ENCODE measurements around the gene DENND1A.

Gene DENND1A

DNA sequence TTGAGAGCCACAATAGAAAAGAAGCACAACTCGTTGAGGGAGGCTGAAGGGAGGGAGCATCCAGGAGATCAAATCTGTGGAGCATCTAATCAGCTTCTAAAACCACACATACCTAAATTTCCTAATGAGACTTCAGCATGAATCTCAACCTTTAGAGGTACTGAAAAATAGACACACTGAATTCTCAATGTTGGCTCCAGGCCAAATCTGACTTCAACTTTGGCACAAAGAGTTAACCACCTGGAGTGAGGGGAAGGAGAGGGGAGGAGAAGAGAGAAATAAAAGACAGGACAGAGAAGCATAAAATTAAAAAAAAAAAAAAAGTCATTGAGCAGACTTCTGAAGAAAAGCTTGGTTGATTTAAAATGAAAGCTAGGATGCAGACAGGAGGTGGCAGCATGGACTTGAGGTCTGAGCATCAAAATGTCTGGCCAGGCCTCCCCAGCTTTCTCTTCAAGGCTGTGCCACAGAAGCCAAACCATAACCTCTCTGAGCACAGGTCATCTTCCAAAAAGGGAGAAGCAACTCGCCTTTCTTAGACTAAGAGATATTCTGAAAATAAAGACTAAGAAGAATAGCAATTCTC is 205.6 kb downstream of the DENND1A start:
- DNase-seq (ENCODE audit: low spot score): no peak

DNA sequence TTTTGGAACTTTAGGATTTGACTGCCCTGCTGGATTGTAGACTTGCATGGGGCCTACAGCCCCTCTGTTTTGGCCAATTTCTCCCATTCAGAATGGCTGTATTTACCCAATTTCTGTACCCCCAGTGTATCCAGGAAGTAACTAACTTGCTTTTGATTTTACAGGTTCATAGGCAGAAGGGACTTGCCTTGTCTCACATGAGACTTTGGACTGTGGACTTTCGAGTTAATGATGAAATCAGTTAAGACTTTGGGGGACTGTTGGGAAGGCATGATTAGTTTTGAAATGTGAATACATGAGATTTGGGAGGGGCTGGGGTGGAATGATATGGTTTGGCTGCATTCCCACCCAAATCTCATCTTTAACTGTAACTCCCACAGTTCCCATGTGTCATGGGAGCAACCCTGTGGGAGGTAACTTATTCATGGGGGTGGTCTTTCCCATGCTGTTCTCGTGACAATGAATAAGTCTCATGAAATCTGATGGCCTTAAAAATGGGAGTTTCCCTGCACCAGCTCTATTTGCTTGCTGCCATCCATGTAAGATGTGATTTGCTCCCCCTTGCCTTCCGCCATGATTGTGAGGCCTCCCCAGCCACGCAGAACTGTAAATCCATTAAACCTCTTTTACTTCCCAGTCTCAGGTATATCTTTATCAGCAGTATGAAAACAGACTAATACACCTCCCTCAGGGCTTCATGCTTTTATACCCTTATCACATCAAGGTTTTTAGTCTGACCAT is 206.6 kb downstream of the DENND1A start:
- no peak for DNase-seq (ENCODE audit: low spot score)

DNA sequence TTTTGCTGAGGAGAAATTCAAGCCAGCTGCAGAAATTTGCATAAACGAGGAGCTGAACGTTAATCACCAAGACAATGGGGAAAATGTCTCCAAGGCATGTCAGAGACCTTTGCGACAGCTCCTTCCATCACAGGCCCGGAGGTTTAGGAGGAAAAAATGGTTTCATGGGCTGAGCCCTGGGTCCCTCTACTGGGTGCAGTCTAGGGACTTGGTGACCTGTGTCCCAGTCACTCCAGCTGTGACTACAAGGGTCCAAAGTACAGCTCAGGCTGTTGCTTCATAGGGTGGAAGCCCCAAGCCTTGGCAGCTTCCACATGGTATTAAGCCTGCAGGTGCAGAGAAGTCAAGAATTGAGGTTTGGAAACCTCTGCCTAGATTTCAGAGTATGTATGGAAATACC is 207.5 kb downstream of the DENND1A start:
- no peak for DNase-seq (ENCODE audit: low spot score)

DNA sequence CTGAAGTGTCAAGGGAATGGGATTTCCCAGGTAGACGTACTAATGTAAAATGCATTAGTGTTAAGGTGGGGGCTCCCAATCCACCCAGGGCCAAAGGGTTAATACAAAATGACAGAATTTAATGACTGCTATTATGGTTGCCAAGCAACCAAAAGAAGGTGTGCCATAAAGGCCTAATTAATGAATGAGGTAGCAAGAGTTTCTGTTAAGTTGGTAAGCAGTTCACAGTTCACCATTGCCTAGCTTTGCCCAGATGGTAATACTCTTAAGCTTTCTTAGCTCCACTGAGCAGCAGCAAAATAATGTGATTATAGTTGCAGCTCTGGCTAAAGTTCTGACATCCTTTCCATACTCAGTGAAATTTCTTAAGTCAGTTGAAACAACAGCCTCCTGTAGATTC is 211.7 kb downstream of the DENND1A start:
- DNase-seq (ENCODE audit: low spot score): no peak

DNA sequence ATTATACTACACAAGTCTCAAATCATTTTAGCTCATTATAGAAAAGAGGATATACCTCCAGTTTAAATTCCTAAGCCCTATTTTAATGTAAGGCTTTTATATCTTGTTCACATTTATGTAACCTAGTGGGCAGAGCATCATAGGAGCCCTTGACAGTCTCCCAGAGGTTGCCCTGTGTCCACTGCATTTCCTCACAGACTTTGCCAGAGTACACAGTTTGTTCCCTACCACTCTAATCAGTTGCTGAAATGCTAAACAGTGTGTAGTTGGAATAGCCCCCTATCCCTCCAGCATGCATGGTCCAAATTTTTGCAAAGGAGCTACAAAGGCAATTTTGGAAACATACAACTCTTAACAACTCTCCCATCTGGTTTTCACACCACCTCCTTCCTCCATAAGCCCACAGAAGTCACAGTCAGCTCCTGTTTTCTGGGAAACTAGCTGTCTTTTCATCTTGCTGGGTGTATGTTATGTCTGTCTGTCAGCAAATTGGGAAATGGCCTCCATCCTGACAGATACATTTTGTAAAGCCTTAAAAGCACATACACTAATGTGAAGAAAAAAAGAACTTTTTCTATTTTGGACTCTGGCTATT is 212.2 kb downstream of the DENND1A start:
- no peak for DNase-seq (ENCODE audit: low spot score)

DNA sequence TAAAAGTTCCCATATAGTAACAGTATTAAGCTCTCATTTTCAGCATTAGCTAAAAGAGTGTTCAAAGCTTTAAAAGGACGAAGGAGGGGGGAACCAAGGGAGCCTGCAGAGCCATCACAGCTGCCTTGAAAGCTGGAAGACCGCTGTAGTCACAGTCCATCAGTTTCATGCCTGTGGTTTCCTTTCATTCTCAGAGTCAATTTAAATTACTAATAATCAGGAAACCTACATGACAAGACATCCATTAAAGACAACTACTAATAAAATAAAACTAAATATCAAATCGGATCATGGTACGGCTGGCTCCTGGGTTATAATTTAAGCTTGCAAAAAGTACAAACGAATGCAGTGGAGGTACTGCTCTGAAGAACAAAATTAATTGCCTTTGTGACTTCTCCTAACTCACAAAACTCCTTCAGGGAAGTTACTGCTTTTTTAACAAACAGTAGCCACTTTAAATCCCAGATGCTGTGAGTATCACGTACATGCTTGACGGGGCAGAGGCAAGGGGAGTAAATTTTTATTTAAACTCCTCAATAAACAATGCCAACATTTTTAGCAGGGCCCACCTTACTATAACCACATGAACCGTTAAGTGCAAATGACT is 213.5 kb downstream of the DENND1A start:
- DNase-seq (ENCODE audit: low spot score): no peak

DNA sequence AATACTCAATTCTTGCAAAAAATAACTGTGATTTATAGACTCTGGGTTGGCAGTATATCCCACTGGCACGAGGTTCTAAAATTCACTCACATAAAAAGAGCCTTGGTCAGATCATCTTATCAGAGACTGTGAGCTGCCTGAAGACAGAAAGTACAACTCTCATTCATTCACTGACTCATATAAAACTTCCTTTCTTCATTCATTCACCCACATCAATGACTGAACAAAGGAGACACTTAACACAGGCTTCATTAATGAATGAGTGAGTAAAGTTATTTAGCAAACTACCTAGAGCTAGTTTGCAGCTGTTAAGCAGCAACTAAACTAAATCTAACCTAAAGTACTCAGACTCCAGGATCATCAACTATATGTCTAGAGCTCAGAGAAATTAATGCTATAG is 214.7 kb downstream of the DENND1A start:
- DNase-seq (ENCODE audit: low spot score): no peak

DNA sequence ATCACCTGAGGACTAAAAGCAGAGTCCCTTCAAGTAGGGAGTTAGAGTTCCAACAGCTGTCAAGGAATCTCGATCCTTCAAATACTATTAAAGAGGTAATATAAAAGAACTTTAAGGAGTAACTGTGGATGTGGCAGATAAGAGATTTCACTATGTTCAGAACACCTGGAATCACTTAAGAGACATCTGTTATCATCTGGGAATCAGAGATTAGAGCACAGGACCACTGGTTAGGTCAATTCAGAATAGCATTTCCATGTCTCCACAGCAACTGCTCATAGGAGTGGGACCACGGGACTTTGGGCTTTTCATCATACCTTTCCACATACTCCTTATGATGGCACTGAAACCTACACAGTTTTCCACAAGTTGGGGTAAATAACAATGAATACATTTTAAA is 216.6 kb downstream of the DENND1A start:
- DNase-seq (ENCODE audit: low spot score): no peak

DNA sequence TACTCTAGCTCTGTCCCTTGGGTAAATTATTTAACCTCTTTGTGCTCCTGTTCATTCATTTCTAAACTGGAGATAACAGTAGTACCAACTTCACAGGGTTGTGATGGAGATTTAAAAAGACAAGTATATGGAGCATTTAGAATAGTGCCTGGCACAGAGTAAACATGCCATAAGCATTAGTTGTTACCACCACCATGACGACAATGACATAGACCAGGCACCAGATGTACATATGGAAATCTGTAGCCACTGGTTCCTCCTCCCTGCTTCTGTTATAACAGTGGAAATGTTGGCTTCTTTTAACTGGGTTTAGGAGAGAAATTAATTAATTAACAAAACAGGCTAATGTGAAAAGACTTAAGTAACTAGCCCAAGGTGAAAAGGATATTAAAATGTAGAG is 217.5 kb downstream of the DENND1A start:
- no peak for DNase-seq (ENCODE audit: low spot score)

DNA sequence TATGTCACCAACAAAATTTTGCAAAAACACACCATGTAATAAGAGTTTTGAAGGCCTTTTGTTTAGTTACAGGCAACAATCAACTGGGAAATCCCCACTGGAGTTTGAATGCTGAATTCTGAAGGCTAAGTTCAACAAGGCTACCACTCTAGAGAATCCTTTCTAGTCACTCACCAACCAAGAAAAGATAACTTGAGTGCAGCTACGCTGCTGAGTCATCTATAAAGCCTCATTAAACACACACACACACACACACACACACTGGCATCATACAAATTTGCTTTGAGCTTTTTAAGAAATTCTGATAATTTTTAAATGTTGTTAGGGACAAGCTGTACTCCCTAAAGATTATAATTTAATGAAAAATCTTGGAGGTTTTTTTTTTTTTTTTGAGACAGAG is 219.6 kb downstream of the DENND1A start:
- peak; percentile 17 for DNase-seq (ENCODE audit: low spot score)

DNA sequence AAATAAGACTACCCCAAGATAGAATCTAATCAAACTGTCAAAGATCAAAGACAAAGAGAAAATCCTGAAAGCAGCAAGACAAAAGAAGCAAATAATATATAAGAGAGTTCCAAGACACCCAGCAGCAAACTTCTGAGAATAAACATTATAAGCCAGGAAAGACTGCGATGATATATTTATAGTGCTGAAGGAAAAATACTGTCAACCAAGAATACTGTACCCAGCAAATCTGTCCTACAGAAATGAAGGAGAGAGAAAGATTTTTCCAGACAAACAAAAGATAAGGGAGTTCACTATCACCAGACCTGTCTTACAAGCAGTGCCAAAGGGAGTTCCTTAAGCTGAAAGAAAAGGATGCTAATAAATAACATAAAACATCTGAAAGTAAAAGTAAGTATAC is 227.4 kb downstream of the DENND1A start:
- no peak for DNase-seq (ENCODE audit: low spot score)

DNA sequence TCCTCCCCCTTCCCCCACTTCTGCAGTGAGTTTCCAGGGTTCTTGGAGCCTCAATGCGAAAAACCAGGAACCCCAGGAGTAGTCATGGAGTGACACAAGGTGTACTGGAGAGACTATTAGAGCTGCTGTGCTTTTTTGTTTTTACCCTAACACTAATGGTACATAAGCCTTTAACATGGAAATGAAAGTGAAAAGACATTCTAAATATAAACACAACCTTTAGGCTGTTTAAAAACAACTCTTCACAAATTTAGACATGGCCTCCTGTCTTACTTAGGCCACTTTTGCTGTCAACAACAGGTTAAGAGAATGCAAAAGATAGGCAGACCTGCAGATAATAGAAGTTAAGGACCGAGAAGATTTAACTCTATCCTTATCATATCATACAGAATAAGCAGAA is 232.2 kb downstream of the DENND1A start:
- DNase-seq (ENCODE audit: low spot score): no peak

DNA sequence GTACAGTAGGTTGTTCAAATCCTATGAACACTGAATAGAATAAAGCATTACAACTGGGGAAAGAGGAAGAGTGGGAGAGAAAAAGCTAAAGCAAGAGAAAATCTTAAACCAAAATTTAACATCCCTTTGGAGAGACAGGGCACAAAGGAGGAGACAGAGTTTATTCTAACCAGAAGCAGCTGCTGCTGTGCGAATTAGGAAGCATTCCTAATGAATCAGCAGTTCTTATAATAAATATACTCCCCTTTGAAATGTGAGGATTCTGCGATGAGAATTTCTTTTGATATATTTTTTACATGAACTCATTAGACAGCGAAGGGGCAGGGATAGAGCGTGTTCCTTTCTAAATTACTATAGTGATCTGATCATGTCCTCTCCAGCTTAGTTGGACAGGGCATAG is 233.4 kb downstream of the DENND1A start:
- no peak for DNase-seq (ENCODE audit: low spot score)

DNA sequence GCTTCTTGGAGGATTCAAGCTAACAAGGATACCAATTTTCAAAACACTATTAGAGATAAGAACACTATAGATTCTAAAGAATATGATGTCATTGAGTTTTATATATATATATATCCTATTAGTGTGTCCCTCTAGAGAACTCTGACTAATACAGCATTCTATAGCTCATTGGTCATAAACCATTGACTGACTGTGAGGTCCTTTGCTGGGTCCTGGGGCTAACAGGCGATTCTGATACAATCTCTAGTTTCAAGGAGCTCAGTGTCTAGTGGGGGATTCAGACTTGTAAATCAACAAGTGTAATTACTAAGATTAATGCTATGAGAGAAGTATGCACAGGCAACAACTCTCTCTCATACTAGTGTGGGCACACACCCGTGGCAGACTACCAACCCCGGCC is 234.5 kb downstream of the DENND1A start:
- no peak for DNase-seq (ENCODE audit: low spot score)

DNA sequence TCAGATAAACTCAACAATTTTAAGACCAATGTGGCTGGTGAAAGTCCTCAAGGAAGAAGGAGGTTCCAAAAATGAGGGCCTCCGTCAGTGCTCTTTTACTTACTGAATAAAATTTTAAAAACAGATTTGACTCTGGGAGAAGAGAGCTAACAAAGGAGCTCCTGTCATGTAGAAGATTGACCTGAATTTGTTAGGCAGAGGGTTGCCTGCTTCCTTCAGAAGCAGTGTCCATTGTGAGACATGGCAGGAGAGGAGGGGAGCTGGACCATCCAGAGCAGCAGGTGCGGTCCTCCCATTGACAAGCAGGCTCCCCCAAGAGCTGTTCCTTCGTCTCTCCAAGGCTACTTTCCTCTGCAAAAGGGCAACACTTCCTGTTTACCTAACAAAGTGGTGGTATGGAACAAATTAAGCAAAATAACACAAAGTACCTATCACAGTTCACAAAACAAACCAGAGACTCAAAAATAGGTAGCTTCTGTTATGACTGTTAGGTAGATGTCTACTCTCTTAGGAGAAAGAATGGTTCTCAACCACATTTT is 238.1 kb downstream of the DENND1A start:
- DNase-seq (ENCODE audit: low spot score): no peak

DNA sequence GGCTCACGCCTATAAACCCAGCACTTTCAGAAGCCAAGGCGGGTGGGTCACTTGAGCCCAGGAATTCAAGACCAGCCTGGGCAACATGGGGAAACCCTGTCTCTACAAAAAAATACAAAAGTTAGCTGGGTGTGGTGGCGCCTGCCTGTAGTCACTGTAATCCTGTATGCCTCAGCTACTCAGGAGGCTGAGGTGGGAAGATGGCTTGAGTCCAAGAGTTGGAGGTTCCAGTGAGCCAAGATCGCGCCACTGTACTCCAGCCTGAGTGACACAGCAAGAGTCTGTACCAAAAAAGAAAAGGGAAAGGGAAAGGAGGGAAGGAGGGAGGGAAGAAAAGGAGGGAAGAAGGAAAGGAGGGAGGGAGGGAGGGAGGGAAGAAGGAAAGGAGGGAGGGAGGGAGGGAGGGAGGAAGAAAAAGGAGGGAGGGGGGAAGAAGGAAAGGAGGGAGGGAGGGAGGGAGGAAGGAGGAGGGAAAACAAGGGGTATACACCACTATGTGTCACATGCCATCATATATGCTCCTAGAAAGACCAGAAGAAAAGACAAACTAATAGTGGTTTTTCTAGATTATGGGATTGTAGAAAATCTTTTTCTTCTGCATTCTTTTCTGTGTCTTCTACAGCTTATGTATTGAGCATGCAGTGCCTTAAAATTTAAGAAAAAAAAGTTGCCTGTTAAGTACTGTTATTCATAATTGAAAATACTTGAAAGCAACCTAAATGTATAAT is 240.1 kb downstream of the DENND1A start:
- DNase-seq (ENCODE audit: low spot score): no peak

DNA sequence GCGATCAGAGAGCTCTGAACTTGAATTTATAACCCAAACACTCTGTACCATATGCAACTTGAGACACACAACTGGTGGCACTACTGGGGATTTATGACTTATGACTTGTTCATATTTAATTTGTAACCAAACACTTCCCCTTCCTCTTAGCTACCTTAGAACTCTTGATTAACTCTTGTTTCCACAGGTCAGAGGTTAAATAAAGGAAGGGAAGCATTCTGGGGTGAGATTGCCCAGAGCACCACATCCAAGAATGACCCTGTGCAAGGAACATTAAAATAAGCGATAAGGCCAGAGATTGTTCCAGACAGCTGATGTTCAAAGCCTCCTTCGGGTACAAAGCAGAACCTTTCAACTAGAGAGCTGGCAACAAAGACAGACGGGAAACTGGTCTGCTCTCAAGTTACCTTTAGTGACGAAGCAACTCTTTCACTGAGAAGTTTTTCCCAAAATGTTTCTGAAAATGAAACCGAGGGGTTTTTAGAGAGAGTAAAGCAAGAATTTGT is 242.6 kb downstream of the DENND1A start:
- peak; percentile 34 for DNase-seq (ENCODE audit: low spot score)

DNA sequence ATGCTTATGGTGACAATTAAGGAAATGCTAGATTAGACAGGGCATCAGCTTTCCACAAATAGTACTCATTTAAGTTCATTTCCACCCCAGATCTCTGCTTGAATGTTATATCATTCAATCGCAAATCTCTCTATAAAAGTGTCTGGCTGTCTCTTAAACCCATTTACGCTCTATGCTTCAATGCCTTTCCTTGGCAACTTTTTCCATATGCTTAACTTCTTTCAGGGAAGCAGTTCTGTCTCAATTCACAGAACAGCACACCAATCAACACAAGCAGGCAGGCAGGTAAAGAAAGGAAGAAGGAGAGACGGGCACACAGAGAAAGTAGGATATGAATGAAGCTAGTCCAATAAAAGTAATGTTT is 243.1 kb downstream of the DENND1A start:
- no peak for DNase-seq (ENCODE audit: low spot score)

DNA sequence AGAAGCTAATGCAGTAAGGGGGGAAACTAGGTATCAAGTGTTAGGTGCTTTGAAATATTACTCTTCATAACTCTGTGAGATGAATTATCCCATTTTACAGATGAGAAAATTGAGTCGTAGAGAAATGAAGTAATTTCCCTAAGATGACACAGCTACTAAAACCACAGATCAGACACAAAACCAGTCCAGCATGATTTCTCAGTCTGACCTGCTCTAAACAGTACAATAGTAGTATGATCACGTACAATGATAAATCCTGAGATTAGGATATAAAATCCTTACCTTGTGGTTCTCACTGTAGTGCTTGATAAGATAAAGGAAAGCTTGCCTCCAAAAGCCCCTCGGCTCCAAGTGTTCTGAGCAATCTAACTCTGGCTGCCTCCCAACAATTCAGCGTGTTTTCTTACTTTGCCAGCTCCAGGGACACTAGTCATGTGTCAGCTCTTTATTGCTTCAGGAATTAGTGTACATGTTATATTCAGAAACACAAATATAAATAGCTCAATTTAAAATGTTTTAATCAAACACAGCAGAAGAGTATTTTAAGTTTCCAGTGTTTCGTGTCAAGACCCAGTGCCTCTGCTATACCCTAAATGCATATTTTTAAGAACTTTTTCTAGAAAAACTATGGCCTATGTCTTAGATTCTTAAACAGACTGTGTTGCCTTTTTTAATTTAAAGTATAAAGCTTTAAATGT is 243.6 kb downstream of the DENND1A start:
- DNase-seq (ENCODE audit: low spot score): no peak

DNA sequence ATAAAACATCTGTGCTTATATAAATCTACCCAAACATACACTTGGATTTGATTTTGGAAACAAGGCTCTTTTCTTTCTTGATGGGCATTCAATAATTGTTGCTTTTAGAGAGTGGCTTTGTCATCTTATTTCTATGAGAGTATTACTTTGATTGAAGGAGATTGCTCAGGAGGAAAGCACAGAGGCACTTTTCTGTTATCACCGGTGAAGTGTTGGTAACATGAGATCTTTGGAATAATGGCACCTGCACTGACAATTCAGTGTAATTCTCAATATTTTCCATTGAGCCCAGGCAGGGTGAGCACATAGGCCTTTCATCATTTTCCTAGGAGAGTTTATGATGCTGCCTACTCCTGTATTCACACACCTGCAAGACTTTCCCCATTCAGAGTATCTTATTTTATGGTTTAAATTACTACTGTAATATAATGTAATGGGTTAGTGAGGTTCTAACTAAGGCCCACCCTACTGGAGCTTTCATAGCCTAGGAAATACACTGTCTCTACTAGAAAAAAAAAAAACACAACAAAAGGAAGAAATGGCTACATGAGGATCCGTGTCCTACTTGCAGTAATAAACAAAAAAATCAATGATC is 244.3 kb downstream of the DENND1A start:
- no peak for DNase-seq (ENCODE audit: low spot score)
